Tibial artery (tissue), 4 donors: ENCODE data around the gene GATAD2A.

Source experiments
- DNase-seq, 2 donors: peaks; one replicate each; pipeline ENCODE4 v3.0.0-alpha.2; 2019
- H3K27ac ChIP-seq, 2 donors: fragments of 200-600 bp; sonication (generic) in 1 of 2; 1 replicate in 1 of 2; 2 replicates in 1 of 2; pipeline ENCODE4 v1.5.1; 2018 to 2019; ENCODE audit warnings: mild to moderate bottlenecking in 1 of 2
- H3K27me3 ChIP-seq, 2 donors: fragments of 200-600 bp; sonication (generic) in 1 of 2; one replicate each; pipeline versions ENCODE4 v1.5.1 to v1.6.0; 2016 to 2019
- H3K36me3 ChIP-seq, 3 donors: fragments of 200-600 bp; sonication (generic) in 2 of 3; one replicate each; pipeline ENCODE4 v1.5.1; 2016 to 2019; ENCODE audit warnings: mild to moderate bottlenecking in 2 of 3
- H3K4me1 ChIP-seq, 4 donors: fragments of 200-600 bp; sonication (generic) in 2 of 4; 1 replicate in 3 of 4; 2 replicates in 1 of 4; pipeline ENCODE4 v1.5.1; 2016 to 2019
- H3K4me3 ChIP-seq, 2 donors: fragments of 200-600 bp; sonication (generic) in 1 of 2; 1 replicate in 1 of 2; 2 replicates in 1 of 2; pipeline ENCODE4 v1.5.1; 2018 to 2019; ENCODE audit warnings: mild to moderate bottlenecking in 2 of 2
- H3K9me3 ChIP-seq, 3 donors: fragments of 200-600 bp; sonication (generic) in 1 of 3; one replicate each; pipeline ENCODE4 v1.5.1; 2016 to 2019
- intact Hi-C: fragments of 100-400 bp; cut with DNase I; formaldehyde crosslinking; loops from one replicate; pipeline ENCODE4 v1.15.0; 2023; ENCODE audit warnings: low total_unique reads
- TF ChIP-seq, protein P1 (sequence below), 2 experiments: fragments of 200-600 bp in 1 of 2; fragments of 450-650 bp in 1 of 2; IDR thresholded peaks; one replicate each; pipeline ENCODE4 v1.5.1; 2017 to 2019; ENCODE audit warnings: antibody characterized with exemption in 2 of 2, mild to moderate bottlenecking in 1 of 2, moderate library complexity in 1 of 2

Gene GATAD2A

GRCh38 chr19:19544257-19544953 is 138.9 kb downstream of the GATAD2A start:
- Histone ChIP-seq H3K9me3 (no peaks in the 10 kb centered on the region), H3K4me1 (peaks cover 0 to 22% (median 17%) of the 10 kb centered on the region in 4 donors), H3K27ac (no peak overlapping the region), H3K4me3 (no peak overlapping the region), H3K36me3 (no peaks in the 10 kb centered on the region), H3K27me3 (peaks cover 0 to 99% of the 10 kb centered on the region in 2 donors)
- TF ChIP-seq, protein P1, sequence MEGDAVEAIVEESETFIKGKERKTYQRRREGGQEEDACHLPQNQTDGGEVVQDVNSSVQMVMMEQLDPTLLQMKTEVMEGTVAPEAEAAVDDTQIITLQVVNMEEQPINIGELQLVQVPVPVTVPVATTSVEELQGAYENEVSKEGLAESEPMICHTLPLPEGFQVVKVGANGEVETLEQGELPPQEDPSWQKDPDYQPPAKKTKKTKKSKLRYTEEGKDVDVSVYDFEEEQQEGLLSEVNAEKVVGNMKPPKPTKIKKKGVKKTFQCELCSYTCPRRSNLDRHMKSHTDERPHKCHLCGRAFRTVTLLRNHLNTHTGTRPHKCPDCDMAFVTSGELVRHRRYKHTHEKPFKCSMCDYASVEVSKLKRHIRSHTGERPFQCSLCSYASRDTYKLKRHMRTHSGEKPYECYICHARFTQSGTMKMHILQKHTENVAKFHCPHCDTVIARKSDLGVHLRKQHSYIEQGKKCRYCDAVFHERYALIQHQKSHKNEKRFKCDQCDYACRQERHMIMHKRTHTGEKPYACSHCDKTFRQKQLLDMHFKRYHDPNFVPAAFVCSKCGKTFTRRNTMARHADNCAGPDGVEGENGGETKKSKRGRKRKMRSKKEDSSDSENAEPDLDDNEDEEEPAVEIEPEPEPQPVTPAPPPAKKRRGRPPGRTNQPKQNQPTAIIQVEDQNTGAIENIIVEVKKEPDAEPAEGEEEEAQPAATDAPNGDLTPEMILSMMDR (IDR thresholded peaks at IDR 0.05): no peak
- DNase-seq: no peak
- intact Hi-C loops: no loop called here

- no peak for DNase-seq
- Histone ChIP-seq H3K36me3 (no peaks in the 10 kb centered on the region), H3K27ac (no peak overlapping the region), H3K9me3 (no peaks in the 10 kb centered on the region), H3K4me3 (no peak overlapping the region), H3K4me1 (peaks cover 0 to 19% (median 14%) of the 10 kb centered on the region in 4 donors), H3K27me3 (peaks cover 0 to 99% of the 10 kb centered on the region in 2 donors)
- intact Hi-C loops: no loop called here
- TF ChIP-seq, protein P1 (IDR thresholded peaks at IDR 0.05): no peak
Measured at GRCh38 chr19:19544954-19545591, 139.6 kb downstream of the GATAD2A start.

DNA sequence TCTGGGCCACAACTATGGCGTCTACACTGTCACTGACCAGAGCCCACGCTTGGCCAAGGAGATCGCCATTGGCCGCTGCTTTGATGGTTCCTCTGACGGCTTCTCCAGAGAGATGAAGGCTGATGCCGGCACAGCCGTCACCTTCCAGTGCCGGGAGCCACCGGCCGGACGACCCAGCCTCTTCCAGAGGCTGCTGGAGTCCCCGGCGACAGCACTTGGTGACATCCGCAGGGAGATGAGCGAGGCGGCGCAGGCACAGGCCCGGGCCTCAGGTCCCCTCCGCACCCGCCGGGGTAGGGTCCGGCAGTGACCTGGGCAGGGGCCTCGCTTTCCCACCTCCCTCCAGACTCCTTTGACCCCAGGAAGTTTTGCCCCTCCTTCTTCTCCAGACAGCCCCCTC is 140.2 kb downstream of the GATAD2A start:
- peaks cover 0 to 99% of the 10 kb centered on the region in 2 donors for H3K27me3 ChIP-seq
- no peak overlapping the region for H3K4me3 ChIP-seq
- H3K36me3 ChIP-seq: no peaks in the 10 kb centered on the region
- intact Hi-C loops: no loop called here
- TF ChIP-seq, protein P1 (IDR thresholded peaks at IDR 0.05): no peak
- H3K27ac ChIP-seq: no peak overlapping the region
- no peaks in the 10 kb centered on the region for H3K9me3 ChIP-seq
- peaks cover 0 to 12% (median 7%) of the 10 kb centered on the region in 4 donors for H3K4me1 ChIP-seq
- no peak for DNase-seq

DNA sequence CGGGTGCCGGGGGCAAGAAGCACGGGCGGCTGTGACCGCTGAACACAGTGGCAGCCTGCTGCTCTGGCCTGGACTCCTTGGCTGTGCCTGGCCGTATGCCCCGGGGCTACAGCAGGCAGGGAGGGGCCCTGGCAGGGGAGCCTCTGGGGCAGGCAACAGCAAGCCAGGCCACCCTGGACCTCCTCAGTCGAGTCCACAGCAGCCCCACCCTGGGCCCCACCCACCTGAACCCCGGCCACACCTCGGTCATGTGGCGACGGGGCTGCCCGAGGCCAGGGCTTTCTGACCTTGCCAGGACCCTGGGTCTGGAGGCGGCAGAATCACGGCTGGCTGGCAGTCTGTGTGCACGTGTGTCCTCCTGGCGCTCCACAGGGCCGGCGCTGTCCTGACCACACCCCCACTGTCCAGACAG is 141.3 kb downstream of the GATAD2A start:
- Histone ChIP-seq H3K36me3 (no peaks in the 10 kb centered on the region), H3K27me3 (peaks cover 0 to 95% of the 10 kb centered on the region in 2 donors), H3K4me3 (no peak overlapping the region), H3K4me1 (peaks cover 0 to 5% (median 0%) of the 10 kb centered on the region in 4 donors), H3K9me3 (no peaks in the 10 kb centered on the region), H3K27ac (no peak overlapping the region)
- TF ChIP-seq, protein P1 (IDR thresholded peaks at IDR 0.05): no peak
- DNase-seq: no peak
- intact Hi-C loops: no loop called here

GRCh38 chr19:19547674-19548336 is 142.3 kb downstream of the GATAD2A start:
- H3K4me3 ChIP-seq: no peak overlapping the region
- intact Hi-C loops: no loop called here
- no peaks in the 10 kb centered on the region for H3K9me3 ChIP-seq
- no peak for DNase-seq
- no peak overlapping the region for H3K27ac ChIP-seq
- peaks cover 0 to 84% of the 10 kb centered on the region in 2 donors for H3K27me3 ChIP-seq
- H3K4me1 ChIP-seq: peaks cover 0 to 5% (median 0%) of the 10 kb centered on the region in 4 donors
- TF ChIP-seq, protein P1 (IDR thresholded peaks at IDR 0.05): no peak
- H3K36me3 ChIP-seq: no peaks in the 10 kb centered on the region
